Measurements from ENCODE around the gene GGNBP2. TPM values are rescaled to one million over a fixed set of nuclear protein-coding genes. Genes with fewer than 3 reads are reported as not detected.

The GGNBP2 gene
- polyA plus RNA-seq, 3 donors, result 22.3 to 89.5 (median 31.5) TPM

- Histone ChIP-seq H3K9ac (ENCODE audit: insufficient read depth, low read length, poor library complexity, severe bottlenecking) (no peak overlapping the region), H3K4me1 (ENCODE audit: control insufficient read depth in 1 of 2, insufficient read depth in 2 of 2, low read length in 2 of 2) (no peaks in the 10 kb centered on the region), H3K4me2 (replicated peaks; ENCODE audit: extremely low read depth, low read length, poor library complexity, severe bottlenecking) (no peak overlapping the region), H3K79me2 (ENCODE audit: insufficient read depth, low read length) (no peaks in the 10 kb centered on the region), H3K36me3 (replicated peaks in 1 of 2; ENCODE audit: control insufficient read depth in 1 of 2, insufficient read depth in 2 of 2, low read length in 2 of 2) (no peaks in the 10 kb centered on the region), H3K4me3 (replicated peaks in 1 of 3; ENCODE audit: low read depth in 2 of 3, low read length in 3 of 3) (no peak overlapping the region), H2AFZ (ENCODE audit: insufficient read depth, low read depth, low read length, poor library complexity, severe bottlenecking) (no peak overlapping the region), H3K27ac (ENCODE audit: low read depth in 1 of 2, low read length in 2 of 2) (no peak overlapping the region), H3K27me3 (ENCODE audit: control insufficient read depth in 2 of 2, insufficient read depth in 2 of 2, low read length in 2 of 2) (no peaks in the 10 kb centered on the region), H3K9me3 (replicated peaks in 1 of 2; ENCODE audit: control insufficient read depth in 1 of 2, insufficient read depth in 1 of 2, low read length in 2 of 2) (no peaks in the 10 kb centered on the region), H4K20me1 (ENCODE audit: insufficient read depth, low read length) (no peaks in the 10 kb centered on the region)
- Mint-ChIP-seq H3K36me3 (no peaks in the 10 kb centered on the region), H3K27me3 (ENCODE audit: low read depth in 3 of 3) (peaks cover 6 to 16% (median 7%) of the 10 kb centered on the region in 3 donors), H3K4me3 (peak overlapping the region in 1 of 2 donors; percentile 32), H3K4me1 (no peaks in the 10 kb centered on the region), H3K27ac (peak overlapping the region in 1 of 7 donors; percentile 10), H3K9me3 (peaks cover 0 to 2% (median 0%) of the 10 kb centered on the region in 7 donors)
- no peak for DNase-seq
- WGBS (ENCODE audit: insufficient coverage), result 57% methylated on average over 7 of the region's 18 CpGs
- TF ChIP-seq CTCF (IDR thresholded peaks at IDR 0.05), result no peak
- intact Hi-C loops (cut with micrococcal nuclease), result loop anchor here in 1 of 2 donors (5.0 kb wide), 1 partner anchor 599 kb away; no protein-coding TSS in a partner anchor
Observed at GRCh38 chr17:36632916-36633771, 88.4 kb downstream of the GGNBP2 start.

Other genes with a start within 250 kb of the GGNBP2 start
- not detected for gene TBC1D3G, start 221.0 kb upstream of the GGNBP2 start, polyA plus RNA-seq
- not detected for gene TBC1D3H, start 156.5 kb upstream of the GGNBP2 start, polyA plus RNA-seq
- 10 to 100 TPM; 27.6 to 70.4 (median 63.5) TPM for gene ZNHIT3, start 58.2 kb upstream of the GGNBP2 start, polyA plus RNA-seq
- 10 to 100 TPM in 1 of 3 donors, 1 to 10 TPM in 2; 1.2 to 51.3 (median 1.9) TPM for gene MYO19, start 10.1 kb upstream of the GGNBP2 start, polyA plus RNA-seq
- 1 to 10 TPM; 3.1 to 5.9 (median 3.7) TPM for gene PIGW, start 9.9 kb upstream of the GGNBP2 start, polyA plus RNA-seq
- 1 to 10 TPM; 1.2 to 4.3 (median 2.7) TPM for gene DHRS11, start 47.0 kb downstream of the GGNBP2 start, polyA plus RNA-seq
- 1 to 10 TPM in 2 of 3 donors, under 1 TPM in 1; 0.82 to 2.3 (median 1.5) TPM for gene MRM1, start 56.7 kb downstream of the GGNBP2 start, polyA plus RNA-seq

All from CD14-positive monocyte (primary cell).